ENCODE results near the gene LMBRD2. TPM values are rescaled to one million over a fixed set of nuclear protein-coding genes. Genes with fewer than 3 reads are reported as not detected.

LMBRD2 gene
- polyA plus RNA-seq, 1 of the 3 experiments (the other 2 are of a cell fraction), result 1.6 TPM

DNA sequence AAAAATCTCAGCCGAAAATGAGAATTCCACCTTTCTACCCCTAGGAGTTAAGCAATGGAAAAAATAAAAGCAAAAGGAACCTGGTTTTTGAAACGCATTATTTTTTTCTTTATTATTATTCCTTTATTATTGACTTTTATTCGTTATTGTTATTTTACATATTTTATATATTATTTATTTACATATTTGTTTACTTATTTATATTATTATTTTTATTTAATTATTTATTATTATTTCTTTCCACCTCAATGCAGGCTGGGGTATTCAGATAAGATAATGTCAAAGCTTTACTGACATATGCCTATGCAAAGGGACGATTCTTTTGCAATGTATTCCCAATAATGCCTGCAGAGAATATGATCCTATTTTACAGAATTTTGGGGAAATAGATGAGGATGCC is 101.7 kb downstream of the LMBRD2 start:
- H3K4me1 ChIP-seq (ENCODE audit: control insufficient read depth in 1 of 2, insufficient read depth in 2 of 2, low read depth in 1 of 2, low read length in 1 of 2), result no peaks in the 10 kb centered on the region
- H3K9ac ChIP-seq, result no peak overlapping the region
- ChIA-PET CTCF (no interaction called here), POLR2A (no interaction called here)
- no peaks in the 10 kb centered on the region for H3F3A ChIP-seq (replicated peaks; ENCODE audit: insufficient read depth)
- DNase-seq, result no peak
- no peak for TF ChIP-seq CHD2 (IDR thresholded peaks at IDR 0.05; ENCODE audit: low read length, partially characterized antibody)
- TF ChIP-seq MEF2A (IDR thresholded peaks at IDR 0.05; ENCODE audit: borderline replicate concordance, low read depth), result no peak
- TF ChIP-seq ELF1 (IDR thresholded peaks at IDR 0.05), result no peak
- no peak for TF ChIP-seq NRF1 (IDR thresholded peaks at IDR 0.05; ENCODE audit: low read depth, low read length)
- TF ChIP-seq CTCF (IDR thresholded peaks at IDR 0.05), result no peak
- TF ChIP-seq, protein P1, sequence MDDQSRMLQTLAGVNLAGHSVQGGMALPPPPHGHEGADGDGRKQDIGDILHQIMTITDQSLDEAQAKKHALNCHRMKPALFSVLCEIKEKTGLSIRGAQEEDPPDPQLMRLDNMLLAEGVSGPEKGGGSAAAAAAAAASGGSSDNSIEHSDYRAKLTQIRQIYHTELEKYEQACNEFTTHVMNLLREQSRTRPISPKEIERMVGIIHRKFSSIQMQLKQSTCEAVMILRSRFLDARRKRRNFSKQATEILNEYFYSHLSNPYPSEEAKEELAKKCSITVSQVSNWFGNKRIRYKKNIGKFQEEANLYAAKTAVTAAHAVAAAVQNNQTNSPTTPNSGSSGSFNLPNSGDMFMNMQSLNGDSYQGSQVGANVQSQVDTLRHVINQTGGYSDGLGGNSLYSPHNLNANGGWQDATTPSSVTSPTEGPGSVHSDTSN (IDR thresholded peaks at IDR 0.05), result no peak
- TF ChIP-seq RCOR1 (IDR thresholded peaks at IDR 0.05; ENCODE audit: low read length), result no peak
- TF ChIP-seq EP300 (IDR thresholded peaks at IDR 0.05; ENCODE audit: borderline replicate concordance in 1 of 2, low read depth in 1 of 2, low read length in 1 of 2), result no peak
- no peak for TF ChIP-seq MXI1 (IDR thresholded peaks at IDR 0.05; ENCODE audit: low read depth, low read length)
- no peak for TF ChIP-seq RAD21 (IDR thresholded peaks at IDR 0.05; ENCODE audit: low read length)
- TF ChIP-seq FOSL2 (IDR thresholded peaks at IDR 0.05; ENCODE audit: borderline replicate concordance, low read depth), result no peak
- TF ChIP-seq SMC3 (IDR thresholded peaks at IDR 0.05; ENCODE audit: low read depth, low read length), result no peak
- no peak for TF ChIP-seq GABPA (IDR thresholded peaks at IDR 0.05; ENCODE audit: low read depth)
- no peak for TF ChIP-seq SIN3A (IDR thresholded peaks at IDR 0.05; ENCODE audit: borderline replicate concordance, low read depth, low read length)
- no peak for TF ChIP-seq RXRA (IDR thresholded peaks at IDR 0.05; ENCODE audit: borderline replicate concordance, low read depth)
- no peaks in the 10 kb centered on the region for H3K9me2 ChIP-seq
- WGBS (ENCODE audit: low lambda C conversion rate), result 34% methylated on average over 4 of the region's 4 CpGs
- H4K20me1 ChIP-seq (ENCODE audit: insufficient read depth), result no peaks in the 10 kb centered on the region
- no peaks in the 10 kb centered on the region for H3K27me3 ChIP-seq (ENCODE audit: insufficient read depth)
- no peak overlapping the region for H3K4me3 ChIP-seq (ENCODE audit: low read depth in 2 of 2, low read length in 1 of 2)
- no peak overlapping the region for H3K4me2 ChIP-seq
- no peaks in the 10 kb centered on the region for H3K79me2 ChIP-seq (ENCODE audit: insufficient read depth)
- no peaks in the 10 kb centered on the region for H3K36me3 ChIP-seq (replicated peaks in 1 of 2; ENCODE audit: control insufficient read depth in 1 of 2, insufficient read depth in 2 of 2, low read length in 1 of 2)
- H3K9me3 ChIP-seq, result no peaks in the 10 kb centered on the region
- no peak overlapping the region for H3K27ac ChIP-seq (ENCODE audit: low read depth in 2 of 2, low read length in 1 of 2)
- H2AFZ ChIP-seq (ENCODE audit: low read depth), result no peak overlapping the region

Small RNAs within 50 kb of the gene (small RNA-seq; reads per million reads assigned to genes)
- gene AC016612.1, result 0 reads per million in 7 experiments
- gene MIR580, result 0.75 to 55.4 (median 18.5) reads per million in 7 experiments
- gene RNU6-1305P, result 0 to 0.52 (median 0) reads per million in 7 experiments

Other genes with a start within 250 kb of the LMBRD2 start
- gene CAPSL, start 213.3 kb downstream of the LMBRD2 start, polyA plus RNA-seq (2012; rRNA removed), result 0.23 and 0.31 TPM in 2 replicates
- gene UGT3A1, start 160.5 kb downstream of the LMBRD2 start, polyA plus RNA-seq (2012; rRNA removed), result not detected in 2 replicates
- gene UGT3A2, start 85.0 kb downstream of the LMBRD2 start, polyA plus RNA-seq (2012; rRNA removed), result 0.05 TPM in 1 of 2 replicates, not detected in the other
- 12.4 and 14.8 TPM in 2 replicates for gene SKP2, start 224 bp upstream of the LMBRD2 start, polyA plus RNA-seq (2012; rRNA removed)
- 7.6 and 9.7 TPM in 2 replicates for gene NADK2, start 90.0 kb upstream of the LMBRD2 start, polyA plus RNA-seq (2012; rRNA removed)
- not detected in 2 replicates for gene RANBP3L, start 150.0 kb upstream of the LMBRD2 start, polyA plus RNA-seq (2012; rRNA removed)

Measured in SK-N-SH (cell line).